HG02678 (cell line): ENCODE data around the gene CCT6B.

Source experiments
- ATAC-seq: cut with Tn5 transposase; IDR thresholded peaks from one replicate; pipeline ENCODE4 v1.9.1; 2021; ENCODE audit warnings: mild to moderate bottlenecking, moderate library complexity; ENCODE audit not compliant: unreplicated experiment

The CCT6B gene

DNA sequence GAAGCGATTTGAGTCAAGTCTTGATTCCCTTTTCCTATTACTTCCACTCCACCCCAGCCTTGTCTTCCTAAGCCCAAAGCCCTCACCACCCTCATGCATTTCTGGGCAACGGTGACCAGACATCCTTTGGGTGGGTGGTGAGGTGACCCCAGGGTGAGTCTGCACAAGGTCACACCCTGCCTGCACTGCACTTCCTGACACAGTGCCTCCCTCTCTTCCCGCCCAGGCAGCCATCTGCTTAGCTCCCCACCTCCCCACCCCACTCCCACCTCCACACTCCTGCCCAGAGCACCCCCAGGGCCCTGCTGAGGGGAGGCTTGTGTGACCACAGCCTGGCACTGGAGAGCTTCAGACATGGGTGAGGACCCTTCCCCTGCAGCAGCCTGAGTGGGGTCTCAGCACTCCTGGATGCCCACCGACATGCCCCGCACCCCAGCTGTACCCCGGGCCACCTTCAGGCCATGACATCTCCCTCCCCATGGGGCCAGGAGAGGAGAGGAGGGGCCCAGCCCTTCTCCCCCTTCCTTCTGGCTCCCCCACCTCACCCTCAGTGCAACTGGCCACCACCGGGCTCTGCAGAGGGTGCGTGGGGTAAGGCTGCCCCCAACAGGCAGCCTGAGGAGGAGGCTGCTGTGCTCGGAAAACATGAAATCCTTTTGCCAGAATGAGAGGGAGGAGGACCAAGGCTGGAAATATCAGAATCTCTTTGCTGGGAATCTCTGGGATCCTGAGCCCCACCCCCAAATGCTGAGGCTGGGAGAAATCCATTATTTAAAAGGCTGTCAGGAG is 68.6 kb downstream of the CCT6B start:
- no peak for ATAC-seq

DNA sequence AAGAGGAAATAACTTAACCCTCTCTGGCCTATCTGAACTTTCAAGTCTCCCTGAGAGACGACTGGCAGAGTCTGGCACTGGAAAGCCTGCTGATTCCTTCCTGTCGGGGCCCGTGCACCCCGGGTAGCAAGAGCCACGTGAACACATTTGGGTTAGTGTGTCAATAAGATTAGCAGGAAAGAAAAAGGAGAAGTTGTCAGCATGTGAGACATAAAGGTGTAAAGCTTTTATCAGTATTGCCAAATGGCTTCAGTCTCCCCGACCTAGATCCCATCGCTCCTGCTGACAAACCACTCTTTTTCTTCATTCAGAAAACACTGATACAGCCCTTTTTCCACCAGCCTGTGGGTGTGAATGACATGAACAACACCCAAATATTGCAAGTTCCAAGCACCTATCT is 74.4 kb downstream of the CCT6B start:
- ATAC-seq = no peak

DNA sequence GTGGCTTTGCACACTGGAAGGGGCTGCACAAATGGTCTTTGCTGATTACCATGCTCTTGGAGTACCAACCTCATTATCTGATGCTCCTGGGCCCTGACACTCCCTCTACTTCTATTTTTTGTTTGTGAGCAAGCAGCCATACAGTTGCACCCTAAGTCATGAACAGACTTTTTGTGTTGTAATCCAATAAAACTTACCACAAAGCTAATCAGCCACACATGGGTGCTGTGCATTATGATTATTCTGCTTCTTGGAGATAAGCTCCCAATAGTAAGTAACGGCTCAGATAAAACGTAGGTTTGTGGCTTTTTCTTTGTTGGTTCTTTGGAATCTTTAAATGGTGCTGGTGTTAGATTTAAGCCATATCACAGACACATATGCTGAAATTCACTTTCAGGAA is 76.2 kb downstream of the CCT6B start:
- ATAC-seq = no peak

DNA sequence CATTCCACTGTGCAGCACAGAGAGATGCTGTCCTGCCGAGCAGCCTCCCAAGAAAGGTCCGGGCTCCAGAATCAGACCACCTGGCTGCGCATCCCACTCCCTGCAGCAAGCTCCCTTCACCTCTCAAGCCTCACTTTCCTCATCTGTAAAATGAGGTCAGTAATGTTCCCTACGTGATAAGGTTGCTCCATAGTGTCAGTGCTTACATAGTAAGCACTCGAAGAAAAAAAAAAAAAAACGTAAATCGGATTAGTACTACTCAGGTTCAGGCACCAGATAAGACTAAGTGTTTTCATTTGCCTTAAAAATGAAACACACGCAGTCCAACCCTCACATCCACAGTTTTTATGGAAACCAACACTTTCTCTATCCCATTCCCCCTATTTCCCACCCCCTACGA is 76.7 kb downstream of the CCT6B start:
- ATAC-seq = no peak

DNA sequence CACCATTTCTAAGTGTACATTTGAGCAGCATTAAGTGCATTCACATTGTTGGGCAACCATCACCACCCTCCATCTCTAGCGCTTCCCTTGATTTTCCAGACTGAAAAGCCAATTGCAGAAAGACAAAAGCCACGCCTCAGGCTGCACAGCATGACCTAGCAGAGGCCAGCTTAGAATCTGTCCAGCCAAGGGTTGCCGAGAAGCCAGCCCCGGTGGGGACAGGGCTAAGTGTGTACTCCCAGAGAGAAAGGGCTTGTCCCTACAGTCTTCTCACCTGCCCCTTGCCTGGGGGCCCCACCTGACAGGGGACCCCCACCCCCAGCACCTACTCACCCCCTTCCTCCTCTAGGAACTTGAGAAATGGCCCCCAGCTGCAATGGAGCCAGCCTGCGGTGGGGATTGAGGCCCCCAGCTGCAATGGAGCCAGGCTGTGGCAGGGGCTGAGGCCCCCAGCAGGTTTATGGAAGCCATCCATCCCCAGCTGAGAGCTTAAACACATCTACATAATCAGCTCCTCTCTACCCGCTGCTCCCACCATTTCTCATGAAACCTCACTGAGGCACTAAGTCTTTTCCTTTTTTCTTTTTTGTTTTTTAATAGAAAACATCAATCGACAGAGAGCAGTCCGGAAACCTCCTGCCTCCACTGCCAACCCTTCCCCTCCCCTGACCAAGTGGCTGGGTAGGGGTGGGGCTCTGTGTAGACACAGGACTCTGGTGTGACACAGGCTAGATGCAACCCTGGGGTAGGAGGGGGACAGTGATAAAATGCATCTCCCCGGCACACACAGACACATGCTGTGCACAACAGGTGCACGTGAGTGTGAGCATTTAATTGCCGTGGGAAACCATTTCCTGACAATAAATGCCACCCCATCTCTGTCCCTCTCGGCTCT is 77.9 kb downstream of the CCT6B start:
- no peak for ATAC-seq

DNA sequence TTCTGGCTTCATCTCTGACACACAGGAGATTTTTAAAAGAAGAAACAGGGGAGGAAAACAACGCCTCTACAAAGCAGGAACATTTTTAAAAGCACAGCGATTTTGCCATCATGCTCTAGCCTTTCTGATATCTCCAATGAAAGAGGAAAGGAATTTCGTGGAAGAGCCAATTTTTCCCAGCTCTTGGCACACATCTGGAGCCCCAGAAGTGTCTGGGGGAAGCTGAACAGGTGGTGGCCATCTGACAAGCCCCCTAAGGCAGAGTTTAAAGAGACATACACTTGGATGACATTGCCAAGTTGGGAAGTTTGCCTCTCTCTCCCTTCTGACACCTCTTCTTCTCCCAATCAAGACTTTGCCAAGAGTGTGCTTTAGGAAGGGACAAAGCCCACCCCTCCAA is 82.1 kb downstream of the CCT6B start:
- ATAC-seq = no peak
